ENCODE data around the gene SMCO3.

SMCO3 gene

GRCh38 chr12:14828892-14829291, 14.9 kb upstream of the SMCO3 start:
- TF ChIP-seq CTCF (conservative IDR thresholded peaks at IDR 0.05), result no peak

GRCh38 chr12:14827043-14827442, 13.1 kb upstream of the SMCO3 start:
- H3K27ac ChIP-seq, result no peak overlapping the region
- TF ChIP-seq CTCF (conservative IDR thresholded peaks at IDR 0.05), result no peak

More at GRCh38 chr12:14828892-14829291, 14.9 kb upstream of the SMCO3 start:
- no peak overlapping the region for H3K27ac ChIP-seq

DNA sequence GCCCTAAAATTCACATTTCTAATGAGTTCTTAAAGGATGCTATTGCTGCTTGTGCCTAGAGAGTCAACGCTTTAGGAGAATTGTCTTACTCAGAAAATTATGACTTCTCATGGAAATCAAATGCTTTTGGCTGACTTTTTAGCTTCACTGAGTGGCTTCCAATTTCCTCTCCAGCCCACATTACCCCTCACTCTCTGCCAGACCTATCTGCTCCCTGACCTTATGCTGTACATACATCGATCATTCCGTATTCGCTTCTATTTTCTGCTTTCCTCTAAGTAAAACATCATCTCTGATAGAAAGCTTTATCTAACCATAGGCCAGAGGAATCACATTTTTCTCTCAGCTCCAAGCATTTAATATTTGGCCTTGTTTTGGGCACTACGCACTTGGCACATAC, 12.5 kb upstream of the SMCO3 start:
- no peak overlapping the region for H3K27ac ChIP-seq
- TF ChIP-seq CTCF (conservative IDR thresholded peaks at IDR 0.05), result no peak

GRCh38 chr12:14825256-14825655, 11.3 kb upstream of the SMCO3 start:
- no peak overlapping the region; the same call in 1 of the 2 replicates for H3K27ac ChIP-seq
- TF ChIP-seq CTCF (conservative IDR thresholded peaks at IDR 0.05), result no peak

DNA sequence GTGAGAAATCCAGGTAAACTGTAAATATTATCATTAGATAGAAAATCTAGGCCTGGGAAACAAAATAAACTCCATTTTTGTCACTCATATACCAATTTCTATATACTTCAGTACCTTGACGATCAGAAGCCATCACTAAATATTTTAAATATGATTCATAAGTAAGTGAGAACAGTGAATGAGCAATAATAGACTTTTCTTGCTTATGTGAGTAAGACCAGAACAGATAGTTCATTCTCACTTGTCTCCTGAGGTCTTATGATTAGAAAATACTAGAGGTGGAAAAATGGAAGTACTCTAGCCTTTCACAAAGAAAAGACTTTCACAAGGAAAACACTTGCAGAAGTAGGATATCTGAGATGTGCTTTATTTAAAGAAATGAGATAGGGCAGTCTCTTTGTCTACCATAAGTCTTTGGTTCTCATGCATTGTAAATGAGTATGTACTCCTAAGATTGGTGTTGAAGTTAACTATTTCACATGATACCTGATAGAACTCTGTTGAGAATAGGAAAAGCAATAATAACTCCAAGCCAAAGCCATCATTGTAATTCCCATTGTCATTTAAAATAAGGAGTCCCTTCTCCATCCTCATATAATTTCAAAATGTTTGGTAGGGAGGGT, 10.1 kb upstream of the SMCO3 start:
- H3K27ac ChIP-seq, result no peak overlapping the region
- TF ChIP-seq CTCF (conservative IDR thresholded peaks at IDR 0.05), result no peak

DNA sequence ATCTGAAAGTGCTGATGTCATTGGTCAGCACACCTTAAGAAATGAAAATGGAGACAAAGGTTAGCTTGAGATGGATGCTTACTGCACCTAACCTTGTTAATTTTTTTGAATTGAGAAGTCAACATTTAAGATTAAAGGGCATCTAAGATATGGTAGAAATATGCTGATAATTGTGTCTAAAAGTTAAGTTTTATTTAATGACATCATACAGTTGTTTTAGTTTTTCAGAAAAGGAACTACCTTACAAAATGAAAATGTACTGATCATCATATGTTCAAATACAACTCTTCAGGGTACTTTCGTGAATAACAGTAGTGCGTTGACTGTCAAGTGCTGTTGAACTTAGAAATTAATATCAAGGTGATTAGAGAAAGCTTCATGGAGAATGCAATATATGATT, 2.5 kb downstream of the SMCO3 start:
- TF ChIP-seq CTCF (conservative IDR thresholded peaks at IDR 0.05), result peak; percentile 8; the same call in 1 of the 2 replicates
- no peak overlapping the region for H3K27ac ChIP-seq

DNA sequence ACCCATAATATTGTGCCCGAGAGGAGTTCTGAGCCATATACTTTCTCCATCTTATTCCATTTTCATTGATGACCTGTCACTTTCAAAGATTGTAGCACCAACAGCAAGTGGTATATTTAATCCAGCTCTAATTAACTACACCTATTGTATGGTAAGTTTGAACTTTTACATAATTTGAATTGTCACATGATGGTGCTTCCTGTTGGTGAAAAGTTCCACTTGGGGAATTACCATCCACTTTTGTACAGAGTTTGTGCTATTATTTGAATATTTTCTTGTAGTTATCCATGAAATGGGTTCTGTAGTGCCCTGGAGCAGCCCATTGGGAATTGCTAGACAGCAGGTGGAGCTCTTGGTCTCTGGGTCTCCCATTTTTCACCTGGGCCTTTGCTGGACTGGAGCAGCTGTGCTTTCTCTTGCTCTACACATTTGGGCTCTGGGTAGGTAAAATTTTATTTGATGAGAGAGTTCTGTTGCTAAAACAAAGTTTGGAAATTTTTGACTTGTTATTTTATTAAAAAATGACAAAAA, 3.0 kb downstream of the SMCO3 start:
- H3K27ac ChIP-seq, result no peak overlapping the region
- TF ChIP-seq CTCF (conservative IDR thresholded peaks at IDR 0.05), result peak; percentile 84
